Breast epithelium (tissue), 4 donors: ENCODE data around the gene PTPN7. TPM values are rescaled to one million over a fixed set of nuclear protein-coding genes. Genes with fewer than 3 reads are reported as not detected.

Experiments used
- DNase-seq, 2 donors: peaks; one replicate each; pipeline ENCODE4 v3.0.0-alpha.2; 2019; ENCODE audit warnings: low spot score in 2 of 2
- H3K27ac ChIP-seq, 2 donors: fragments of 200-600 bp; sonication (generic) in 1 of 2; one replicate each; pipeline ENCODE4 v1.5.1; 2016 to 2019; ENCODE audit warnings: mild to moderate bottlenecking in 1 of 2
- H3K27me3 ChIP-seq, 2 donors: fragments of 200-600 bp; sonication (generic) in 1 of 2; one replicate each; pipeline versions ENCODE4 v1.5.1 to v1.6.0; 2017 to 2019; ENCODE audit warnings: control low read depth in 1 of 2, mild to moderate bottlenecking in 1 of 2
- H3K36me3 ChIP-seq: fragments of 200-600 bp; one replicate; pipeline ENCODE4 v1.5.1; 2019
- H3K4me1 ChIP-seq, 2 donors: fragments of 200-600 bp; sonication (generic); one replicate each; pipeline ENCODE4 v1.5.1; 2016 to 2019; ENCODE audit warnings: control low read depth in 1 of 2
- H3K4me3 ChIP-seq, 3 donors: fragments of 200-600 bp; sonication (generic); 1 replicate in 2 of 3; 2 replicates in 1 of 3; pipeline ENCODE4 v1.5.1; 2016 to 2019; ENCODE audit warnings: mild to moderate bottlenecking in 3 of 3, moderate library complexity in 2 of 3
- H3K9me3 ChIP-seq, 2 donors: fragments of 200-600 bp; sonication (generic) in 1 of 2; one replicate each; pipeline ENCODE4 v1.5.1; 2016 to 2019; ENCODE audit warnings: control low read depth in 1 of 2
- POLR2A ChIP-seq: fragments of 450-650 bp; IDR thresholded peaks from one replicate; pipeline ENCODE4 v1.6.1; 2016; ENCODE audit warnings: antibody characterized with exemption, mild to moderate bottlenecking, moderate library complexity
- POLR2AphosphoS5 ChIP-seq, 3 donors: sonication (generic); formaldehyde crosslinking; IDR thresholded peaks; one replicate each; pipeline ENCODE4 v1.6.1; 2017; ENCODE audit warnings: antibody characterized with exemption in 3 of 3
- intact Hi-C: fragments of 100-400 bp; cut with DNase I; formaldehyde crosslinking; loops from one replicate; pipeline ENCODE4 v1.15.1; 2023; ENCODE audit warnings: low total_unique reads
- total RNA-seq, 3 donors: library from RNA; depleted of rRNA; stranded (reverse); fragments of >200 nt; gene quantifications; one replicate each; pipeline ENCODE4 v1.1.0, GENCODE V29; 2016
- TF ChIP-seq, protein P1 (sequence below), 3 donors: fragments of 450-650 bp; IDR thresholded peaks; one replicate each; pipeline ENCODE4 v1.5.1; 2016 to 2017; ENCODE audit warnings: antibody characterized with exemption in 3 of 3, mild to moderate bottlenecking in 3 of 3, moderate library complexity in 3 of 3

Gene PTPN7
- total RNA-seq, 3 donors from 2014 or later, result 1.4 to 4.2 (median 2.9) TPM

DNA sequence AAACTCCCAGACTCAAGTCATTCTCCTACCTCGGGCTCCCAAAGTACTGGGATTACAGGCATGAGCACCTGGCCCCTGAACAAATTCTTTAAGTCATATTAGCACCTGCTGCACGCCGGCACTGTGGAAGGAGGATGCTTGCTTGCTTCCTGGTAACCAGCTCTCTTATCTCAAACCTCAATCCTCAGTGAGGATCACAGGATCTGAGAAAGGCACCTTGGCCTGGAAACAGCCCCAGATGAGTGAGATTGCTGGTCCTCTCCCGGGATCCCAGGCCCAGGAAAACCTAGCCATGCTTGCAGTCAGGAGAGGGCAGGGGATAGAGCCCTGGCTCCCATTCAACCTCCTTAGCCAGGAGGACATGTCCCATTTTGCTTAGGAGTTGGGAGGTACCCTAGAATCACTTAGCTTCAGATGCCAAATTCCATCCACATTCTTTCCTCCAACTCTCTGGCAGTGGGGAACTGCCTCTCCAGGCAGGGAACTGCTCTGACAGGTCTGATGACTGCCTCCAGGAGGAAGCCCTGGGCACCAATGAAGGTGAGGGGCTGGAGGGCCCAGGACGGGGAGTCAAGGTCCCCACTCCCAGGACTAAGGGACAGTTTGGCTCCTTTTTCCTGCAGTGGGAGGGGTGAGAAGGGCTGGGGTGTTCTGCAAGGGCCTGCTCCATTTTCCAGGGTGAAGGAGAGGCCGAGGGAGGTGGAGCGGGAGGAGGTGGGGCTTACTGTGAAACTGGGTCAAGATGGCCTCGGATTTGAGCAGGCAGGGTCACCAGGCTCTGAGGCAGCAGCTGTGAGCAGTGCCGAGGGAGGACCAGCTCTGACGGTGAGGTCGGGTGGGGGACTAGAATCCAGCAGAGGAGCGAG, 28.2 kb downstream of the PTPN7 start:
- H3K4me3 ChIP-seq, result peak overlapping the region in 2 of 3 donors; percentile 24 to 30
- H3K27ac ChIP-seq, result peak overlapping the region; percentile 96 to 98
- no peaks in the 10 kb centered on the region for H3K27me3 ChIP-seq
- DNase-seq, result peak; percentile 74 to 83
- H3K36me3 ChIP-seq, result no peaks in the 10 kb centered on the region
- TF ChIP-seq POLR2AphosphoS5 (IDR thresholded peaks at IDR 0.05), result peak; percentile 41 to 55 (median 54)
- TF ChIP-seq POLR2A, result no peak
- intact Hi-C loops, result no loop called here
- H3K9me3 ChIP-seq, result no peaks in the 10 kb centered on the region
- peaks cover 14 to 50% of the 10 kb centered on the region in 2 donors for H3K4me1 ChIP-seq

DNA sequence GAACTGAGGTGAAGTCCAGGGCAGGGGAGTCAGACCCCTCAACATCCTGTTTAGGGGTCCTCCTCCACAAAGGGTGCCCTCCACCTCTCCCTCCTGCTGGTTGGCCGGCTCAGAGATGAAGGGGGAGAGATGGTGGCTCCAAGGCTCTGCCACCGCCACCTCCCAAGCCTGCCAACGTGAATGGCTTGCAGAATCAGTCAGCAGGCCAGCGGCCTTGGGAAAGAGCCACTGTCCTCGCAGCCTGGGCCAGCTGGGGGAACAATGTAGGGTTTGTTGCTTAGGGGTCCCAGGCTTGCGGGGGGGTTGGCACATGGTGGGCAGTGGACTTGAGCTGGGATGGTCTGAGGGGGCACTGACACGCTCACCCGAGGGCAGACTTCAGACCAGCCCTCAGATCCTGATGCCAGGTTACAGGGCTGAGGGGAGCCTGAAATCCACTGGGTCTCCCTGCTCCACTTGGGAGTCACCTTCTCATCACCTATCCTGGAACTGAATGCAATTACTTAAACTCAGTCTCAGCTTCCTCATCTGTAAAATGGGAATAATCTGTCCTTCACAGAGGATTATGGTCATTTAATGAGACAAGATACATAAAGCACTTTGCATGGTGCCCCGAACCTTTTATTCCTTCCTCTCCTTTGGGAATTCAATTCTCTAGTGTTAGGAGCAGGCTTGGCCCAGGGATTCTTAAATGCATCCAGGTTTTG, 29.4 kb downstream of the PTPN7 start:
- peaks cover 14 to 50% of the 10 kb centered on the region in 2 donors for H3K4me1 ChIP-seq
- H3K27ac ChIP-seq, result peak overlapping the region; percentile 96 to 98
- H3K36me3 ChIP-seq, result no peaks in the 10 kb centered on the region
- intact Hi-C loops, result no loop called here
- TF ChIP-seq POLR2A (no peak), POLR2AphosphoS5 (IDR thresholded peaks at IDR 0.05) (no peak)
- TF ChIP-seq, protein P1, sequence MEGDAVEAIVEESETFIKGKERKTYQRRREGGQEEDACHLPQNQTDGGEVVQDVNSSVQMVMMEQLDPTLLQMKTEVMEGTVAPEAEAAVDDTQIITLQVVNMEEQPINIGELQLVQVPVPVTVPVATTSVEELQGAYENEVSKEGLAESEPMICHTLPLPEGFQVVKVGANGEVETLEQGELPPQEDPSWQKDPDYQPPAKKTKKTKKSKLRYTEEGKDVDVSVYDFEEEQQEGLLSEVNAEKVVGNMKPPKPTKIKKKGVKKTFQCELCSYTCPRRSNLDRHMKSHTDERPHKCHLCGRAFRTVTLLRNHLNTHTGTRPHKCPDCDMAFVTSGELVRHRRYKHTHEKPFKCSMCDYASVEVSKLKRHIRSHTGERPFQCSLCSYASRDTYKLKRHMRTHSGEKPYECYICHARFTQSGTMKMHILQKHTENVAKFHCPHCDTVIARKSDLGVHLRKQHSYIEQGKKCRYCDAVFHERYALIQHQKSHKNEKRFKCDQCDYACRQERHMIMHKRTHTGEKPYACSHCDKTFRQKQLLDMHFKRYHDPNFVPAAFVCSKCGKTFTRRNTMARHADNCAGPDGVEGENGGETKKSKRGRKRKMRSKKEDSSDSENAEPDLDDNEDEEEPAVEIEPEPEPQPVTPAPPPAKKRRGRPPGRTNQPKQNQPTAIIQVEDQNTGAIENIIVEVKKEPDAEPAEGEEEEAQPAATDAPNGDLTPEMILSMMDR (IDR thresholded peaks at IDR 0.05), result no peak
- no peaks in the 10 kb centered on the region for H3K27me3 ChIP-seq
- H3K9me3 ChIP-seq, result no peaks in the 10 kb centered on the region
- DNase-seq, result no peak
- H3K4me3 ChIP-seq, result no peak overlapping the region

DNA sequence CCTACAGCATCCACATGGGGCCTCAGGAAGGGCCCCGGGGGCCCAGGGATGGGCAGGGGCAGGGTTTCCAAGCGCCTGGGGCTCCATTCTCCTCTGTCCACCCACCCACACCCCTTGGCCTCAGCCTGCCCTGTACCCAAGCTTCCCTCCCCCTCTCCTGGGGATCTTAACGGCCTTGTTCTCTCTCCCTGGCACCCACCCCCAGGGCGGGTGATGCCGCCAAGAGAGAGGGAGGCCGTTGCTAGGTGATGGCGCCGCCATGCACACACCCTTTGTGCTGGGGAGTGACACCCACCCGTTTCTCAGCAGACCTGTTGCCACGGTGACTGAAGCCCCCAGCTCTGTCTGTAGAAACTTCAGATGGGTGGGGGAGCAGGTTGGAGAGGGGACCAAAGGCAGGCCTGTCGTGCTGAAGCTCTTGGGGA, 30.1 kb downstream of the PTPN7 start:
- TF ChIP-seq, protein P1 (IDR thresholded peaks at IDR 0.05), result no peak
- TF ChIP-seq POLR2AphosphoS5 (IDR thresholded peaks at IDR 0.05), result no peak
- no peak for TF ChIP-seq POLR2A
- DNase-seq, result peak in 1 of 2 donors; percentile 62
- no peaks in the 10 kb centered on the region for H3K27me3 ChIP-seq
- no peak overlapping the region for H3K4me3 ChIP-seq
- intact Hi-C loops, result no loop called here
- no peaks in the 10 kb centered on the region for H3K9me3 ChIP-seq
- H3K27ac ChIP-seq, result peak overlapping the region; percentile 96 to 98
- H3K4me1 ChIP-seq, result peaks cover 14 to 43% of the 10 kb centered on the region in 2 donors
- H3K36me3 ChIP-seq, result no peaks in the 10 kb centered on the region

DNA sequence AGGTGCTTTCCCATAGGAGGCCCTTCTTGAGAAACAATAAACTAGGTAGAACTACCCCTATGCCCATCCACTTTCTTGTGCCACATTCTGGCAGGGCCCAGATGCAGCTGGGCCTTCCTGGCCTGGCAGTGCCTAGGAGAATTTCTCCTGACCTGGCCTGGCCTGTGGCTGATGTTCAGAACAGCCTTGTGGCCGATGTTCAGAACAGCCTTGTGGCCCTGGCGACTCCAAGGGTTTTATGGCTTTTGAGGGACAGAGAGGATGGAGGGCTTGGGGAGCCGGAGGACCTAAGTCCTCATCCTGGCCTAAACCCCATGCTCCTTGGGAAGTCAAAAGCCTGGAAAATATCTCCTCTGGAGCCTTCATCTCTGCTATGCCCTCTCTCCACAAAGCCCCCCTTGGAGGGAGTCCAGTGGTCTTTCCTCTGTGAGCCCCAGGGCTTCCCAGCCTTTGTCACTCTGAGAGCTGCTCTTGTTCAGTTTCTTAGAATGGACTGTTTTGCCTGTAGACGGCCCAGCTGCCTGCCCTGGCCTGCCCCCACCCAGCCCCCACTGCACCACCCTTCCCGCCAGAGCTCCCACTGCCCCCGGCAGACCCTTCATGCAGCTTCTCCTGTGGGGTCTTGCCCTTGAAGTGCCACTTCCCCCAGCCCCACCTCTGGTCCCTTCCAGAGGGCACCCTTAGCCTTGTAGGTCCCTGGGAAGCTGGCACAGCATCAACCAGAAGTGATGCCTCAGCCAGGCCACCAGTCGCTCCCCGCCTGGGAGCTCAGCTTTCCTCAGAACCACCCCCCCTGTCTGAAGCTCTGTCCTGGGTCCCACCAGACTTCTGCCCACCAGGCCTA, 30.7 kb downstream of the PTPN7 start:
- H3K4me3 ChIP-seq, result no peak overlapping the region
- peak overlapping the region; percentile 96 to 98 for H3K27ac ChIP-seq
- TF ChIP-seq, protein P1 (IDR thresholded peaks at IDR 0.05), result no peak
- no peak for TF ChIP-seq POLR2A
- H3K4me1 ChIP-seq, result peaks cover 14 to 40% of the 10 kb centered on the region in 2 donors
- H3K9me3 ChIP-seq, result no peaks in the 10 kb centered on the region
- H3K27me3 ChIP-seq, result no peaks in the 10 kb centered on the region
- no peak for DNase-seq
- intact Hi-C loops, result no loop called here
- H3K36me3 ChIP-seq, result no peaks in the 10 kb centered on the region
